ENCODE results near the gene PHLPP1.
A peak's percentile ranks its signal among the peaks of the same experiment; 100 is the strongest.

PHLPP1 gene

GRCh38 chr18:62937065-62937464, 221.7 kb downstream of the PHLPP1 start:
- no peak for TF ChIP-seq PPARA (CRISPR knock-in tag; IDR thresholded peaks at IDR 0.05; ENCODE audit: borderline replicate concordance)
- no peak for TF ChIP-seq SNAI2 (CRISPR knock-in tag; IDR thresholded peaks at IDR 0.05)
- no peak for TF ChIP-seq CSDC2 (CRISPR knock-in tag; IDR thresholded peaks at IDR 0.05)
- no peak for TF ChIP-seq CREB5 (CRISPR knock-in tag; IDR thresholded peaks at IDR 0.05; ENCODE audit: low read depth)
- TF ChIP-seq ZFP3 (CRISPR knock-in tag; IDR thresholded peaks at IDR 0.05), result no peak
- no peak for TF ChIP-seq ZNF8 (CRISPR knock-in tag; IDR thresholded peaks at IDR 0.05)
- TF ChIP-seq ARNTL (CRISPR knock-in tag; IDR thresholded peaks at IDR 0.05; ENCODE audit: borderline replicate concordance, low read depth), result no peak
- no peak for TF ChIP-seq ZC3H10 (CRISPR knock-in tag; IDR thresholded peaks at IDR 0.05)
- TF ChIP-seq CSRNP3 (CRISPR knock-in tag; IDR thresholded peaks at IDR 0.05), result no peak
- TF ChIP-seq ZNF565 (CRISPR knock-in tag; conservative IDR thresholded peaks at IDR 0.05; ENCODE audit: low read depth), result no peak
- TF ChIP-seq RARB (CRISPR knock-in tag; IDR thresholded peaks at IDR 0.05), result no peak
- no peak for TF ChIP-seq ISL1 (CRISPR knock-in tag; IDR thresholded peaks at IDR 0.05)
- TF ChIP-seq OSR1 (CRISPR knock-in tag; IDR thresholded peaks at IDR 0.05), result no peak
- no peak for TF ChIP-seq BACH2 (CRISPR knock-in tag; IDR thresholded peaks at IDR 0.05; ENCODE audit: borderline replicate concordance)
- TF ChIP-seq ZFP30 (CRISPR knock-in tag; IDR thresholded peaks at IDR 0.05), result no peak
- TF ChIP-seq TCF4 (CRISPR knock-in tag; IDR thresholded peaks at IDR 0.05; ENCODE audit: borderline replicate concordance), result no peak
- no peak for TF ChIP-seq ZNF70 (CRISPR knock-in tag; IDR thresholded peaks at IDR 0.05)
- TF ChIP-seq GLIS3 (CRISPR knock-in tag; IDR thresholded peaks at IDR 0.05), result no peak
- no peak for TF ChIP-seq TOX (CRISPR knock-in tag; IDR thresholded peaks at IDR 0.05; ENCODE audit: borderline replicate concordance)
- no peak for TF ChIP-seq PATZ1 (CRISPR knock-in tag; IDR thresholded peaks at IDR 0.05; ENCODE audit: borderline replicate concordance)
- no peak for ATAC-seq

GRCh38 chr18:62938006-62938405, 222.7 kb downstream of the PHLPP1 start:
- TF ChIP-seq CREB5 (CRISPR knock-in tag; IDR thresholded peaks at IDR 0.05; ENCODE audit: low read depth), result no peak
- peak; percentile 51; the same call in 2 of the 3 replicates for ATAC-seq

- no peak for ATAC-seq
- no peak for TF ChIP-seq OSR1 (CRISPR knock-in tag; IDR thresholded peaks at IDR 0.05)
- no peak for TF ChIP-seq TSHZ2 (CRISPR knock-in tag; IDR thresholded peaks at IDR 0.05)
Observed at GRCh38 chr18:62938487-62938886, 223.1 kb downstream of the PHLPP1 start.

- no peak for ATAC-seq
Observed at GRCh38 chr18:62939433-62939832, 224.1 kb downstream of the PHLPP1 start.

More at GRCh38 chr18:62939433-62939832, 224.1 kb downstream of the PHLPP1 start:
- TF ChIP-seq RARB (CRISPR knock-in tag; IDR thresholded peaks at IDR 0.05), result no peak

All from SK-N-SH treated with all-trans-retinoic acid at 6 μM for 48 hours (cell line).